Ovary (tissue), 9 donors: ENCODE results near the gene REM2. TPM values are rescaled to one million over a fixed set of nuclear protein-coding genes. Genes with fewer than 3 reads are reported as not detected.

ENCODE experiments used
- DNase-seq, 5 donors: peaks; one replicate each; pipeline ENCODE4 v3.0.0-alpha.2; 2019 to 2020
- H3K27ac ChIP-seq, 2 donors: fragments of 200-600 bp; one replicate each; pipeline versions ENCODE4 v1.5.1 to v1.8.0; 2019 to 2022
- H3K27me3 ChIP-seq: fragments of 200-600 bp; one replicate; pipeline ENCODE4 v1.8.0; 2022
- H3K36me3 ChIP-seq: fragments of 200-600 bp; sonication (generic); one replicate; pipeline ENCODE4 v1.5.1; 2019
- H3K4me1 ChIP-seq: one replicate; pipeline ENCODE4 v1.8.1; 2013; ENCODE audit warnings: mild to moderate bottlenecking, moderate library complexity; ENCODE audit not compliant: insufficient read depth
- H3K4me3 ChIP-seq: fragments of 200-600 bp; sonication (generic); one replicate; pipeline ENCODE4 v1.5.1; 2017
- H3K9me3 ChIP-seq, 2 donors: fragments of 200-600 bp in 1 of 2; sonication (generic) in 1 of 2; one replicate each; pipeline versions ENCODE4 v1.5.1 to v1.8.1; 2013 to 2019; ENCODE audit warnings: mild to moderate bottlenecking in 1 of 2, moderate library complexity in 1 of 2
- EP300 ChIP-seq: sonication (generic); formaldehyde crosslinking; IDR thresholded peaks from one replicate; pipeline ENCODE4 v1.6.1; 2017; ENCODE audit warnings: antibody characterized with exemption
- POLR2A ChIP-seq: fragments of 450-650 bp; IDR thresholded peaks from one replicate; pipeline ENCODE4 v1.6.1; 2017; ENCODE audit warnings: antibody characterized with exemption, mild to moderate bottlenecking, moderate library complexity
- WGBS, 3 donors: extraction: QIAGEN DNeasy Blood & Tissue Kit in 1 of 3; methylation state at CpG; one replicate each; pipeline versions ENCODE4 v1.1.5 to v1.1.7; 2013 to 2017; 5-methylcytosine and 5-hydroxymethylcytosine counted together
- intact Hi-C, 4 donors: fragments of 100-400 bp; cut with DNase I; formaldehyde crosslinking; loops; one replicate each; pipeline versions ENCODE4 v1.11.0 to v1.15.1; 2022 to 2023
- polyA plus RNA-seq, 2 donors: library from polyadenylated mRNA; stranded (reverse); fragments of 200-250 nt in 1 of 2; fragments of 350-450 nt in 1 of 2; fragmentation: Illumina TruSeq in 1 of 2; extraction: RNeasy Lipid Tissue Mini Kit (QIAGEN cat#74804) in 1 of 2; gene quantifications; one replicate each; pipeline ENCODE4 v1.2.3, GENCODE V29; 2013 to 2014
- total RNA-seq, 7 donors: library from RNA; depleted of rRNA in 2 of 7; stranded (reverse); fragments of >200 nt in 2 of 7; fragmentation: NEBNext Ultra II Directional in 3 of 7; extraction: Animal tissue kit (Norgen Biotek cat#: 25700) in 3 of 7; gene quantifications; one replicate each; pipeline versions ENCODE4 v1.1.0 to v1.2.4, GENCODE V29; 2016 to 2023
- TF ChIP-seq, protein P1 (sequence below), 3 donors: fragments of 450-650 bp in 2 of 3; fragments of 200-600 bp in 1 of 3; IDR thresholded peaks; one replicate each; pipeline versions ENCODE4 v1.5.1 to v1.8.0; 2016 to 2022; ENCODE audit warnings: antibody characterized with exemption in 3 of 3, mild to moderate bottlenecking in 1 of 3
- donor health status: DM: no; HTN: no; CAD: no; lungs with moderate emphysema.
- donor health status: DM: no; HTN: no; CAD: no.
- donor health status: Bipolar disorder and iron deficiency.
- donor health status: DM: yes; HTN: yes; CAD: no.
- donor health status: DM: no; HTN: no; CAD: no.
- donor health status: DM: yes; HTN: yes; CAD: no.

The REM2 gene
- total and polyA plus RNA-seq, 9 donors = 0.12 to 1.1 (median 0.66) TPM

GRCh38 chr14:22837114-22837749 is 45.8 kb upstream of the REM2 start:
- no peaks in the 10 kb centered on the region for H3K36me3 ChIP-seq
- peak overlapping the region; percentile 74 to 96 for H3K27ac ChIP-seq
- intact Hi-C loops = loop anchor here in 3 of 4 donors (2.0 to 10.0 kb wide), 2 partner anchors 16 to 252 kb away; partner anchors contain the start of gene DAD1 (in 1 of the 3)
- H3K4me3 ChIP-seq = peak overlapping the region; percentile 96
- H3K9me3 ChIP-seq = no peaks in the 10 kb centered on the region
- peak; percentile 65 to 87 (median 78) for DNase-seq
- TF ChIP-seq POLR2A (peak; percentile 34), EP300 (no peak)
- TF ChIP-seq, protein P1, sequence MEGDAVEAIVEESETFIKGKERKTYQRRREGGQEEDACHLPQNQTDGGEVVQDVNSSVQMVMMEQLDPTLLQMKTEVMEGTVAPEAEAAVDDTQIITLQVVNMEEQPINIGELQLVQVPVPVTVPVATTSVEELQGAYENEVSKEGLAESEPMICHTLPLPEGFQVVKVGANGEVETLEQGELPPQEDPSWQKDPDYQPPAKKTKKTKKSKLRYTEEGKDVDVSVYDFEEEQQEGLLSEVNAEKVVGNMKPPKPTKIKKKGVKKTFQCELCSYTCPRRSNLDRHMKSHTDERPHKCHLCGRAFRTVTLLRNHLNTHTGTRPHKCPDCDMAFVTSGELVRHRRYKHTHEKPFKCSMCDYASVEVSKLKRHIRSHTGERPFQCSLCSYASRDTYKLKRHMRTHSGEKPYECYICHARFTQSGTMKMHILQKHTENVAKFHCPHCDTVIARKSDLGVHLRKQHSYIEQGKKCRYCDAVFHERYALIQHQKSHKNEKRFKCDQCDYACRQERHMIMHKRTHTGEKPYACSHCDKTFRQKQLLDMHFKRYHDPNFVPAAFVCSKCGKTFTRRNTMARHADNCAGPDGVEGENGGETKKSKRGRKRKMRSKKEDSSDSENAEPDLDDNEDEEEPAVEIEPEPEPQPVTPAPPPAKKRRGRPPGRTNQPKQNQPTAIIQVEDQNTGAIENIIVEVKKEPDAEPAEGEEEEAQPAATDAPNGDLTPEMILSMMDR (IDR thresholded peaks at IDR 0.05) = peak in 1 of 3 donors; percentile 6
- WGBS, 3 donors = 0 to 1% (median 0%) methylated on average over 37 to 57 of the region's 57 CpGs
- peaks cover 8% of the 10 kb centered on the region for H3K4me1 ChIP-seq
- no peaks in the 10 kb centered on the region for H3K27me3 ChIP-seq

DNA sequence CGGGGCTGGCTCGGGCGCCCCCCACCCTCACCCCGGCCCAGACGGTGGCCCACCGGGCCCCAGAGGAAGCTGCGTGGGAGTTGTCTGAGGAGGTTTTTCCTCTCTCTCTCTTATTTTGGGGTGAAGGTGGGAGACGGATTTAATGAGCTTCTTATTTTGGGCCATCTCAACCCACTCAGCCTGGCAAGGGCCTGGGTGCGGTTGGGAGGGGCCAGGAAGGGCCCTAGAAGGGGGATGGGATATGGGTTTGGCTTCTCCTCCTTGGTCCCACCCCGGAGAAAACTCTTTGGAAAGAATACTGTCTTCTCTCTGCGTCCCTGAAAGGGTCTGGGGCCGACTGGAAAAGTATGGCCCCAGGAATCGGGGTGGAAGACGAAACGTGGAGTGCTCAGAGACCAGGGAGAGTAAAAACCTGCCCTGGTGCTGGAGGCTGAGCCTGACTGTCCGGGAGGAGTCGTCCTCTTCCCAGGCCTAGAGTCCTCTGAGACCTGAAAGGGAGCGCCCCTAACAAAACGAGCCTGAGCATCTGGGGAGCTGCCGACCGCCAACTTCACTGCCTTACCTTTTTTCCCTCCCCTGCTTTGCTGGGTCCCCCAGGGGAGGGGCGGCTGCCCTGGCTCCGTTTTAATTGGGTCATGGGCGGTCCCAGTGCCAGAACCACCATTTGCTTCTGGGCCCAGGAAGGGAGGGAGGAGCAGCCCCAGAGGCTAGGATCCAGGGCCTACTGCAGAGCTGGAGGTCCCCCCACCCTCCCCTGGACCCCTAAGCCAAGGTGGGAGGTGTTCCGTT is 45.1 kb upstream of the REM2 start:
- Histone ChIP-seq H3K9me3 (no peaks in the 10 kb centered on the region), H3K4me3 (peak overlapping the region; percentile 96), H3K27ac (peak overlapping the region; percentile 74 to 96), H3K36me3 (no peaks in the 10 kb centered on the region), H3K27me3 (no peaks in the 10 kb centered on the region), H3K4me1 (peaks cover 10% of the 10 kb centered on the region)
- intact Hi-C loops = loop anchor here in 3 of 4 donors (2.0 to 10.0 kb wide), 2 partner anchors 15 to 253 kb away; partner anchors contain the start of gene DAD1 (in 1 of the 3)
- peak; percentile 76 to 83 (median 79) for DNase-seq
- peak; percentile 54 for TF ChIP-seq POLR2A
- TF ChIP-seq EP300 = no peak
- WGBS, 3 donors = 1 to 5% (median 3%) methylated on average over 25 of the region's 25 CpGs

GRCh38 chr14:22838631-22839041 is 44.4 kb upstream of the REM2 start:
- WGBS, 3 donors = 4 to 5% (median 4%) methylated on average over 6 of the region's 6 CpGs
- peaks cover 10% of the 10 kb centered on the region for H3K4me1 ChIP-seq
- intact Hi-C loops = loop anchor here in 1 of 4 donors (10.0 kb wide), 1 partner anchor 254 kb away; the partner anchor contains the start of gene DAD1

GRCh38 chr14:22839159-22839779 is 43.8 kb upstream of the REM2 start:
- Histone ChIP-seq H3K4me3 (peak overlapping the region; percentile 96), H3K9me3 (no peaks in the 10 kb centered on the region), H3K4me1 (peaks cover 10% of the 10 kb centered on the region), H3K27me3 (no peaks in the 10 kb centered on the region), H3K27ac (peak overlapping the region; percentile 74 to 96), H3K36me3 (no peaks in the 10 kb centered on the region)
- peak in 2 of 5 donors; percentile 39 to 55 for DNase-seq
- WGBS, 3 donors = 24 to 28% (median 26%) methylated on average over 6 of the region's 6 CpGs
- intact Hi-C loops = loop anchor here in 1 of 4 donors (10.0 kb wide), 1 partner anchor 254 kb away; the partner anchor contains the start of gene DAD1
- TF ChIP-seq EP300 (peak; percentile 11), POLR2A (no peak)
- TF ChIP-seq, protein P1 (IDR thresholded peaks at IDR 0.05) = no peak

More at GRCh38 chr14:22838631-22839041, 44.4 kb upstream of the REM2 start:
- Histone ChIP-seq H3K9me3 (no peaks in the 10 kb centered on the region), H3K27ac (peak overlapping the region; percentile 74 to 96), H3K36me3 (no peaks in the 10 kb centered on the region), H3K4me3 (peak overlapping the region; percentile 96), H3K27me3 (no peaks in the 10 kb centered on the region)
- peak in 2 of 5 donors; percentile 57 to 59 for DNase-seq
- TF ChIP-seq, protein P1 (IDR thresholded peaks at IDR 0.05) = no peak
- TF ChIP-seq EP300 (no peak), POLR2A (no peak)
